ENCODE results near the gene NBPF1.
"Not testable (repeated sequence)": the region's sequence is repeated elsewhere in the genome, so short reads cannot be mapped to it uniquely, and the experiment has no call there.

Gene NBPF1

DNA sequence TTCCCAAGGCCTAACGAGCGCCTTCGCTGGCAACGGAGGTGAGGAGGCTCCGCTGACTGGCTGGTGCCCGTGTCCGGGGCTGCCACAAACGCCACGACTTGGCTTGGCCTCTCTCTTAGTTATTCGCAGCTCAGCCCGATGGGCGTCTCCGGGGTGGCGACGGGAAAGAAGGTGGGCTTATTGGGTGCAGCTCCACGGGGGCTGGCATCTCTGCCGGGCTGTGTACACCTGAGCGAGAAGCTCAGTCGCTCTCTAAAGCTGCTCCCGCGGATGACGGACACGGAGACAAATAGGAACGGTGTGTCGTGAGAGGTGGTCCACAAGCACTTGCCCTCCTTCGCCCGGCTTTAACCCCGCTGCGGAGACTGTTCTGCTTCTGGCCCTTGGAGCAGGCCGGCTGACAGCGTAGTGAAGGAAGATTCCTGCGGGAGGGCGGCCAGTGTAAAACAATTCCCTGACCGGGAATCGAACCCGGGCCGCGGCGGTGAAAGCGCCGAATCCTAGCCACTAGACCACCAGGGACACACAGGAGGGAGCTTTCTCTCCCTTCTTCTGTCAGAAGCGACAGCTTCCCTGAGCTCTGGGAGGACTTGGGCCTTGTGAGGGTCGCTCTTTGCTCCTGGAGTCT is 78.4 kb downstream of the NBPF1 start:
- Mint-ChIP-seq H3K4me3 (peak overlapping the region; percentile 88), H3K27ac (peak overlapping the region; percentile 81), H3K27me3 (ENCODE audit: low read depth, poor library complexity) (peaks cover 39% of the 10 kb centered on the region), H3K4me1 (peaks cover 24% of the 10 kb centered on the region)
- not testable (repeated sequence) for H3K36me3 Mint-ChIP-seq (ENCODE audit: low read depth); H3K9me3 Mint-ChIP-seq
- peak; percentile 95 for DNase-seq

DNA sequence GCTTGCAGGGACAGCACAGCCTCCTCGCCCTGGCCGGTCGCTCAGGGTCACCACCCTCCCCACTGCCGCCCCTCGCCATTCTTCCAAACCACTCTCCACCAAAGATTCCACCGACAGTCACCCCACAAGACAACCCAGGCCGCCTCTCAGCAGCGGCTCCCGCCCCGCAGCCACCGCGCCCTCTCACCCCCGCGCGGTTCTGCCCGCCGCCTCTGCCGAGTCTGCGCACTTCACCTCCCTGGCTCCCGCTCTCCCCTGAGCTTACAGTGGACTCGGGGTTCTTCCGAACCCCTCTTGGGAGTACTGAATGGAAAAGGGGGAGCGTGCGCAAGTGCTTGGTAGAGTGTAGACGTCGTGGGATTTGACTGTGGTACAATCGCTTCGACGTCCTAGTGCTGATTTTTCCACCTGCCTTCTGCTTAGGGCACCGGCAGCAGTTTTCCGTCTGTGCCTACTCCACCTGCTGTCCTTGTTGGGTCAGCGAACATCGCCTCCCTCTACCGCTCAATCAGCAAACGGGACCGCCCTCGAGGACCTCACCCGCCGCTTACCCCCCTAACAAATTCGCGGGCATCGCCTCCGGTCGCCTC is 79.0 kb downstream of the NBPF1 start:
- DNase-seq, result peak; percentile 34
- Mint-ChIP-seq H3K4me1 (peaks cover 24% of the 10 kb centered on the region), H3K4me3 (peak overlapping the region; percentile 88), H3K27me3 (ENCODE audit: low read depth, poor library complexity) (peaks cover 40% of the 10 kb centered on the region)
- H3K27ac Mint-ChIP-seq; H3K36me3 Mint-ChIP-seq (ENCODE audit: low read depth); H3K9me3 Mint-ChIP-seq: not testable (repeated sequence)

DNA sequence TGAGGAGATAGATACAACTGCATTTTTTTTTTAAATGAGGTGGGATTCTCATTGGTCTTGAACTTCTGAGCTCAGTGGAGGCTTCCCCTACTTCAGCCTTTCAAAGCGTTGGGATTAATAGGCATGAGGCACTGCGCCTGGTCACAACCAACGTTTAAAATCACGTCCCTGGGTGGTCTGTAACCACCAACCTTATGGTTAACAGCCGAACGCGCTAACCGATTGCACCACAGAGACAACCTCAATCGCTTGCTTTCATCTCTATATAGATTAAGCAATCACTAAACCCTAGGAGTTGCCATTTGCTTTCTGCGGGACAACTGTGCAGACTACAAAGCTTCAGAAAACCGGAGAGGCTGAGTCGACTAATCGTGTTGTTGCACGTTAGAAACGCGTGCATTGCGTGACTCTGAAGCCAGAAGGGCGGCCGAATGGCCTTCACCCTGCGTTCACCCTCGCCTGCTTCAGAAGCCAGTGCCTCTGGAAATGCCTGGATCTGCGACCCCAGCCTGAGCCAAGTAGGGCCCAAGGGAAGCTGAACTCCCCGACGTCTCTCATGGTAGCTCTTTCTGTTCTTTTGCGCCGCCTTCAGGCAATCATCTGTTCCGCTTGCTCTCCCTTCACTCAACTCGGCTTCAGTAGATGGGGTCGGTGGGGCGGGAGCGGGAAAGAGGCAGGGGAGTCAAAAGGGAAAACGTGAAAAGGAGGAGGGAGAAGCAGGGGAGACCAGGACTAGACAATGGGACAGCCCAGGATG is 81.0 kb downstream of the NBPF1 start:
- H3K9me3 Mint-ChIP-seq; H3K36me3 Mint-ChIP-seq (ENCODE audit: low read depth): not testable (repeated sequence)
- DNase-seq, result peak; percentile 59
- H3K4me1 Mint-ChIP-seq, result peaks cover 19% of the 10 kb centered on the region
- peak overlapping the region; percentile 78 for H3K4me3 Mint-ChIP-seq
- H3K27ac Mint-ChIP-seq, result peak overlapping the region; percentile 61
- peaks cover 57% of the 10 kb centered on the region for H3K27me3 Mint-ChIP-seq (ENCODE audit: low read depth, poor library complexity)

DNA sequence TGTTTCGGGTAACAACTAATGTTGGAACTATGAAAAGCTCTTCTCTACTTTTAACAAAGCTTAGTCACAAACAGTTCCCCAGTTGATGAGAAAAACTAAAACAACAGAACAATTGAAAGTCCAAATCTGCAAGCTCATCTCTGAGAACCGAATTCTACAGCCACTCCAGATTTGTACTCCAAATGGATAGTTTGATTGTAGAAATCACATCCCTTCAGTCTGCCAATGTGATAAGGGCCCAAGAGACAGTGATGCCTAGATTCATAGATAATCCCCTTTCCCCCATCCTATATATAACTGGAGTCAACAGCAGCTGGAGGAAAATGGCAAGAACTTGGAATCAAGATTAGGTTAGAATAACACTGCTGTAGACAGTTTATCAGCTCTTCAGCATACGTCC is 85.0 kb downstream of the NBPF1 start:
- not testable (repeated sequence) for H3K4me3 Mint-ChIP-seq; H3K36me3 Mint-ChIP-seq (ENCODE audit: low read depth); DNase-seq; H3K27ac Mint-ChIP-seq; H3K9me3 Mint-ChIP-seq
- Mint-ChIP-seq H3K4me1 (peaks cover 14% of the 10 kb centered on the region), H3K27me3 (ENCODE audit: low read depth, poor library complexity) (peaks cover 67% of the 10 kb centered on the region)

DNA sequence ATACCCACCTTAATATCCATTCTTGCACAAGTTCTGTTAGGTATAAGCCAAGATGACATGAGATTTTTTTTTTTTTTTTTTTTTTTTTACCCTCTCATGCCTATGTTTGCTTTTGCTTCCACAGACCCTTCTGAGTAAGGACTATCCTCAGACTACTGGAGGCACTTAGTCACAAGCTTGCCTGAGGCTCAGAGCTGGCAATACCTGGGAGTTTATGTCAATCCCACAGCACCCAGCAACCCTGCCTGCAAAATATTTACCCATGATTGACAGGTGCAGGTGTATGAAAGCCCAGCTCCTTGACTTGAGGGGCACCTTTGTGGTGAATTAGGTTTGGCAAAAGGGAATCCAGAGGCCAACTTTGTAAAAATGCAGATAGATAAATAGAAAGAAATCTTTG is 87.6 kb downstream of the NBPF1 start:
- not testable (repeated sequence) for H3K9me3 Mint-ChIP-seq; H3K4me3 Mint-ChIP-seq; DNase-seq; H3K4me1 Mint-ChIP-seq; H3K27ac Mint-ChIP-seq; H3K36me3 Mint-ChIP-seq (ENCODE audit: low read depth)
- H3K27me3 Mint-ChIP-seq (ENCODE audit: low read depth, poor library complexity), result peaks cover 75% of the 10 kb centered on the region

DNA sequence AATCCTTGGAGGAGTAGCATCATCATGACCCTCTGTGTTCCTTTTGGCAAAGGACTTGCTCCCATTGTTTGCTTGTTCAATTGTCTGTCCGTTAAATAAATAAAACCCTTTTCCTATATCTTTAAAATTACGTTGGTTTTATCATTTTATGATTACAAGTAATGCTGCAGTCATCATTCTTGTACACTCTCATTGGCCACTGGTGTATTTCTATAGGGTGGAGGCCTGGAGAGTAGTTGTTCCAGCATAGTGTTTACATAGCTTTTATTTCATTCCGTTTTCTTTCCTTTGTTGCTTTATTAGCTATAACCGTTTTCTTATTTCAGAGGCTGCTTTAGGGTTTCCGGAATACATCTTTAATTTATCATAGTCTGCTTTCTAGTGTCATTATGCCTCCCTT is 91.7 kb downstream of the NBPF1 start:
- DNase-seq; H3K27ac Mint-ChIP-seq; H3K9me3 Mint-ChIP-seq; H3K36me3 Mint-ChIP-seq (ENCODE audit: low read depth): not testable (repeated sequence)
- Mint-ChIP-seq H3K4me1 (peaks cover 19% of the 10 kb centered on the region), H3K4me3 (peak overlapping the region; percentile 83), H3K27me3 (ENCODE audit: low read depth, poor library complexity) (peaks cover 99% of the 10 kb centered on the region)

DNA sequence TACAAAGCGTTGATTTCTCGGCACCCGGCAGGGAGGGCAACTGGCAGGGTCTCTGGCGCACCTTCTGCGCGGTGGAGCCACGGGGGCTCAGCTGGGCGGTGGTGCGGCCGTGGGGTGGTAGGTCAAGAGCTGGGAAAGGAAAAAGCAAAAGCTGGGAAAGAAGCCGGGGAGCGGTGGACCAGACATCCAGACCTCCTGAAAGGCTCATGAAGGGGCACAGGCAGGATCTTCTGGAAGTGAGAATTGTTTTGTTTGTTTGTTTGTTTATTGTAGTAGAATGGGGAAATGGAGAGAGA is 92.1 kb downstream of the NBPF1 start:
- H3K27ac Mint-ChIP-seq, result no peak overlapping the region
- peaks cover 97% of the 10 kb centered on the region for H3K27me3 Mint-ChIP-seq (ENCODE audit: low read depth, poor library complexity)
- H3K9me3 Mint-ChIP-seq, result peaks cover 5% of the 10 kb centered on the region
- H3K4me1 Mint-ChIP-seq, result peaks cover 19% of the 10 kb centered on the region
- DNase-seq, result no peak
- no peaks in the 10 kb centered on the region for H3K36me3 Mint-ChIP-seq (ENCODE audit: low read depth)
- H3K4me3 Mint-ChIP-seq, result peak overlapping the region; percentile 83
- TF ChIP-seq, protein P1, sequence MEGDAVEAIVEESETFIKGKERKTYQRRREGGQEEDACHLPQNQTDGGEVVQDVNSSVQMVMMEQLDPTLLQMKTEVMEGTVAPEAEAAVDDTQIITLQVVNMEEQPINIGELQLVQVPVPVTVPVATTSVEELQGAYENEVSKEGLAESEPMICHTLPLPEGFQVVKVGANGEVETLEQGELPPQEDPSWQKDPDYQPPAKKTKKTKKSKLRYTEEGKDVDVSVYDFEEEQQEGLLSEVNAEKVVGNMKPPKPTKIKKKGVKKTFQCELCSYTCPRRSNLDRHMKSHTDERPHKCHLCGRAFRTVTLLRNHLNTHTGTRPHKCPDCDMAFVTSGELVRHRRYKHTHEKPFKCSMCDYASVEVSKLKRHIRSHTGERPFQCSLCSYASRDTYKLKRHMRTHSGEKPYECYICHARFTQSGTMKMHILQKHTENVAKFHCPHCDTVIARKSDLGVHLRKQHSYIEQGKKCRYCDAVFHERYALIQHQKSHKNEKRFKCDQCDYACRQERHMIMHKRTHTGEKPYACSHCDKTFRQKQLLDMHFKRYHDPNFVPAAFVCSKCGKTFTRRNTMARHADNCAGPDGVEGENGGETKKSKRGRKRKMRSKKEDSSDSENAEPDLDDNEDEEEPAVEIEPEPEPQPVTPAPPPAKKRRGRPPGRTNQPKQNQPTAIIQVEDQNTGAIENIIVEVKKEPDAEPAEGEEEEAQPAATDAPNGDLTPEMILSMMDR (IDR thresholded peaks at IDR 0.05), result no peak

DNA sequence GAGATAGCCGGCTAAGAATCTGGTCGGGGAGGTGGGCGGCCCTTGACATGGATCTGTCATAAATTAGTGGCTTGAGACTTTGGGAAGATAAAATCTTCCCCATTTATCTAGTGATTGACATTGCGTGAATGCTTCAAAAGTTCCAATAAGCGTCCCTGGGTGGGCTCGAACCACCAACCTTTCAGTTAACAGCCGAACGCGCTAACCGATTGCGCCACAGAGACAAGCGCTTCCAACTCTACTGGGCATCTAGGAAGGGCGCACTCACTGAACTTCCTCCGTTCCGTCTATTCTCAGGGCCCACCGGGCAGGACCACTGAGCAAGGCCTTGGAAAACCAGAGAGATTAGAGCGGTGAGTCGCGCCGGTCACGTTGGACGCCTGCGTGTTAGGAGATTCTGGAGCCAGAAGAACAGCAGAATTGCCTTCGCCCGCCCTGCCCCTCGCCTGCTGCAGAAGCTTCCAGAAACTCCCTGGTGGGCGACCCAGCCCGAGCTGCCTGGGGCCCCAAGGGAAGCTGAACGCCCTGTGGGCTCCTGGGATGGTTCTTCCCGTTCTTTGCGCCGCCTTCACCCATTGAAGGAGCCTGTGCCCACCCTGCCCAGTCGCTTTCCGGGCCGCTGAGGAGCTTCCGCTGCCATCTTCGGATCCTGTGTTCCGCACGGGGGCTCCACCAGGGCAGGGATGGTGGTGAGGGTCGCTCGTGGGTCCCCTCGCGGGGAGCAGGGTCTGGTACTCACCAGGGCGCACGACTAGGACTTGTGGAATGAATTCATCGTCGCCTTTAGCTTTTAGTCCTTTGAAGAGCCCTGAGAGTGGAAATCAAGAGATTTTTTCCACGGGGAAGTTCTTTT is 92.7 kb downstream of the NBPF1 start:
- H3K4me1 Mint-ChIP-seq, result peaks cover 19% of the 10 kb centered on the region
- H3K4me3 Mint-ChIP-seq, result peak overlapping the region; percentile 83
- not testable (repeated sequence) for H3K9me3 Mint-ChIP-seq; H3K36me3 Mint-ChIP-seq (ENCODE audit: low read depth); H3K27ac Mint-ChIP-seq
- peaks cover 91% of the 10 kb centered on the region for H3K27me3 Mint-ChIP-seq (ENCODE audit: low read depth, poor library complexity)
- DNase-seq, result peak; percentile 63

DNA sequence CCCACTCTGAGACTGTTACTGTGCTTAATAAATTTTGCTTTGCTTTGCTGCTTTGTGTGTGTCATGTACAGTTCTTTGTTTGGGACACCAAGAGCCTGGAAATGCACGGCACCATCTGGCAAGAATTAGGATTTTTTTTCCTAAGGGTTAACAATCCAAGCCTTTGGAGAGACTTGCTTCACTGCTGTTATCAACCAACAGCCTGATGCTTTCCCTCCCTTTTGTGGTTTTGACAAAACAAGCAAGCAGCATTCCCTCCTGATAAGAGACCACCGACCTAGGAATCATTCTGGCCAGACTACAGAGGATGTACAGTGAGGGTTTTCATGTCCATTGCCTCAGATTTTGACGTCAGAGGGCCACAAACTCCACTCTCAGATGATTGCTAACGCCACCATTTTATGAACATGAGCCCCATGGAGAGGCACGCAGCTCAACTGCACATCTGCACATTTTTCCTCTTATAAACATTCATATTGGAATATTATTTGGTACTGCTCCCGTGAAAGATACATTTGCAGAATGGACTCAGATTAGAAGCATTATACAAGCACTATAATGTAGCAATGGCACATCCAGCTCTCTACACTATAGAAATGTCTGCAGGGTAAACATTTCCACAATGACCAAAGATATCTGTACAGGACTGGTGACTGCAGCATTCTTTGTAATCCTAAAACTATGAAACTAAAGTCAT is 94.0 kb downstream of the NBPF1 start:
- H3K4me3 Mint-ChIP-seq; H3K27ac Mint-ChIP-seq; DNase-seq; H3K9me3 Mint-ChIP-seq; H3K36me3 Mint-ChIP-seq (ENCODE audit: low read depth): not testable (repeated sequence)
- Mint-ChIP-seq H3K27me3 (ENCODE audit: low read depth, poor library complexity) (peaks cover 79% of the 10 kb centered on the region), H3K4me1 (peaks cover 19% of the 10 kb centered on the region)

DNA sequence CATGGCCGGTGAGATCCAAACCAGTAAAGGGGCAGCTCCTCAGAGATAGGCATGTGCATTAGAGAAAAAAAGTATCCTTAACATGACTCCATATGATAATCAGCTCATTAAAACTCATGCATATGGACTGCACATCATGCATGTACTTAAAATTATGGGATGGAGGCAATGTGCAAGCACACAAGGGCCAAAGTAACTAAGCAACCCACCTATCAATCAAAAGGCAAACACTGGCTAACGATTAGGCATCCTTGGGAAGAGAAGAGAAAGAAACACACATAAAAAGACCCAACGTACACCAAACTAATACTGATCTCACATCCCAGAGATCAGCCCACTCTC is 94.5 kb downstream of the NBPF1 start:
- DNase-seq; H3K36me3 Mint-ChIP-seq (ENCODE audit: low read depth); H3K27ac Mint-ChIP-seq; H3K9me3 Mint-ChIP-seq; H3K4me3 Mint-ChIP-seq: not testable (repeated sequence)
- peaks cover 19% of the 10 kb centered on the region for H3K4me1 Mint-ChIP-seq
- peaks cover 74% of the 10 kb centered on the region for H3K27me3 Mint-ChIP-seq (ENCODE audit: low read depth, poor library complexity)

DNA sequence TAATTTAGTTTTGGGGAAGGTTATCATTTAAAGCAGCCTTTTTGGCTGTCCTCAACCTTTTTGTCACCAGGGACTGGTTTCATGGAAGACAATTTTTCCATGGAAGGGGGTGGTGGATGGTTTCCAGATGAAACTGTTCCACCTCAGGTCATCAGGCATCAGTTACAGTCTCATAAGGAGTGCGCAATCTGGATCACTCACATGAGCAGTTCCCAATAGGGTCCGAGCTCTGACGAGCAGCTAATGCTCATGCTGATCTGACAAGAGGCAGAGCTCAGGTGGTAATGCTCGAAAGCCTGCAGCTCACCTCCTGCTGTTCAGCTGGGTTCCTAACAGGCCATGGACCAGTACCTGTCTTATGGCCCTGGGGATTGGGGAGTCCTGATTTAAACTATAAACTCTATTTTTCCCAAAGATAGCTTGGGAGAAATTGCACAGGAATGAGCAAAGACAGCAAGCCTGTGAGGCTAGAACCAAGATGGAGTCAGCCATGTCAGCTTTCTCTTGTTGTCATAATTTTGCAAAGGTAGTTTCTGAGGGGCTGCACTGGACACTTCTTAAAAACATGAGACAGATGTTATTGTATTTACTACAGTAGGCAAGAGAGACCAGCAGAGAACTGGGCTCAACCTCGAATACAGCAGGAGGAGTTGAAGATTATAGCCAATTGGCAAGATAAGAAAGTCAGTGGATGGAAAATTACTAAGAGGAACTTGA is 96.5 kb downstream of the NBPF1 start:
- not testable (repeated sequence) for H3K36me3 Mint-ChIP-seq (ENCODE audit: low read depth)

More for the DNA sequence above, 96.5 kb downstream of the NBPF1 start:
- not testable (repeated sequence) for H3K27ac Mint-ChIP-seq, DNase-seq, H3K9me3 Mint-ChIP-seq, H3K4me3 Mint-ChIP-seq
- Mint-ChIP-seq H3K4me1 (peaks cover 19% of the 10 kb centered on the region), H3K27me3 (ENCODE audit: low read depth, poor library complexity) (peaks cover 53% of the 10 kb centered on the region)
